SK-N-SH (cell line): ENCODE measurements around the gene KCNC3. TPM values are rescaled to one million over a fixed set of nuclear protein-coding genes. Genes with fewer than 3 reads are reported as not detected.

Source experiments
- CTCF ChIA-PET: fragments of 300-600, 350-600 bp; formaldehyde crosslinking; extraction: SDS; loops from one replicate; lab custom pipeline; 2021; lab: Yijun Ruan, JAX
- POLR2A ChIA-PET: fragments of 350-600 bp; sonication (Branson Sonifier 250); formaldehyde crosslinking; extraction: SDS; loops from one replicate; lab custom pipeline; 2020; ENCODE audit warnings: antibody characterized with exemption, inconsistent platforms; lab: Yijun Ruan, JAX
- DNase-seq: peaks from one replicate; pipeline ENCODE4 v3.0.0; 2012
- H2AFZ ChIP-seq: fragments of 200-600 bp; sonication (generic); 2 replicates; pipeline ENCODE4 v1.8.1; 2016; ENCODE audit warnings: antibody characterized with exemption, mild to moderate bottlenecking, low read depth
- H3F3A ChIP-seq: fragments of 200-600 bp; sonication (generic); replicated peaks from 2 replicates; pipeline ENCODE3; 2016; ENCODE audit warnings: antibody characterized with exemption, mild to moderate bottlenecking; ENCODE audit not compliant: insufficient read depth
- H3K27ac ChIP-seq, 2 experiments: fragments of 200-500 bp in 1 of 2; fragments of 200-600 bp in 1 of 2; sonication (Bioruptor generic) in 1 of 2; sonication (generic), shearing (Covaris generic) in 1 of 2; 2 replicates each; pipeline versions ENCODE4 v1.5.1 to v1.6.1; 2014 to 2016; ENCODE audit warnings: low read depth in 2 of 2, inconsistent platforms in 1 of 2, low read length in 1 of 2, mild to moderate bottlenecking in 1 of 2, mixed read lengths in 1 of 2
- H3K27me3 ChIP-seq: fragments of 200-600 bp; sonication (generic), shearing (Covaris generic); 2 replicates; pipeline ENCODE4 v1.6.1; 2016; ENCODE audit warnings: mixed run types; ENCODE audit not compliant: insufficient read depth
- H3K36me3 ChIP-seq, 2 experiments: fragments of 200-500 bp in 1 of 2; fragments of 200-600 bp in 1 of 2; sonication (Bioruptor generic) in 1 of 2; sonication (generic) in 1 of 2; replicated peaks in 1 of 2; 2 replicates each; pipeline versions ENCODE3 to v1.5.1; 2014 to 2016; ENCODE audit warnings: low read length in 1 of 2, mild to moderate bottlenecking in 1 of 2; ENCODE audit not compliant: insufficient read depth in 2 of 2, control insufficient read depth in 1 of 2
- H3K4me1 ChIP-seq, 2 experiments: fragments of 200-500 bp in 1 of 2; fragments of 200-600 bp in 1 of 2; sonication (Bioruptor generic) in 1 of 2; sonication (generic), shearing (Covaris generic) in 1 of 2; 2 replicates each; pipeline versions ENCODE4 v1.5.1 to v1.6.1; 2014 to 2016; ENCODE audit warnings: low read depth in 1 of 2, low read length in 1 of 2, mixed run types in 1 of 2; ENCODE audit not compliant: insufficient read depth in 2 of 2, control insufficient read depth in 1 of 2
- H3K4me2 ChIP-seq: fragments of 200-600 bp; sonication (generic), shearing (Covaris generic); 2 replicates; pipeline ENCODE4 v1.6.1; 2017; ENCODE audit warnings: mixed run types
- H3K4me3 ChIP-seq, 2 experiments: fragments of 200-500 bp in 1 of 2; fragments of 200-600 bp in 1 of 2; sonication (Bioruptor generic) in 1 of 2; sonication (generic), shearing (Covaris generic) in 1 of 2; 2 replicates each; pipeline versions ENCODE4 v1.5.1 to v1.8.1; 2014 to 2016; ENCODE audit warnings: low read depth in 2 of 2, inconsistent platforms in 1 of 2, low read length in 1 of 2, mild to moderate bottlenecking in 1 of 2, mixed read lengths in 1 of 2, moderate library complexity in 1 of 2
- H3K79me2 ChIP-seq: fragments of 200-600 bp; sonication (generic); 2 replicates; pipeline ENCODE4 v1.8.1; 2017; ENCODE audit warnings: mild to moderate bottlenecking; ENCODE audit not compliant: insufficient read depth
- H3K9ac ChIP-seq: fragments of 200-600 bp; sonication (generic); 2 replicates; pipeline ENCODE4 v1.6.1; 2017; ENCODE audit warnings: mixed run types
- H3K9me2 ChIP-seq: fragments of 200-600 bp; sonication (generic); 2 replicates; pipeline ENCODE4 v1.6.1; 2017; ENCODE audit warnings: mixed run types
- H3K9me3 ChIP-seq: fragments of 200-600 bp; sonication (generic); 2 replicates; pipeline ENCODE4 v1.6.1; 2017; ENCODE audit warnings: mixed run types, mild to moderate bottlenecking, moderate library complexity
- H4K20me1 ChIP-seq: fragments of 200-600 bp; sonication (generic); 2 replicates; pipeline ENCODE4 v1.6.1; 2017; ENCODE audit warnings: mild to moderate bottlenecking, mixed run types; ENCODE audit not compliant: insufficient read depth
- EZH2phosphoT487 ChIP-seq: fragments of 200-600 bp; sonication (generic); IDR thresholded peaks from 2 replicates; pipeline ENCODE4 v1.6.1; 2017; ENCODE audit warnings: low read depth, mixed run types, mild to moderate bottlenecking, antibody characterized with exemption, moderate library complexity, borderline replicate concordance
- FOSL2 ChIP-seq: IDR thresholded peaks from 2 replicates; pipeline ENCODE4 v1.4.0; 2012; ENCODE audit warnings: low read depth, mild to moderate bottlenecking, moderate library complexity, borderline replicate concordance
- IRF3 ChIP-seq: fragments of 150-350 bp; IDR thresholded peaks from 2 replicates; pipeline ENCODE4 v1.6.1; 2016; ENCODE audit warnings: mild to moderate bottlenecking, low read depth, low read length
- MEF2A ChIP-seq: IDR thresholded peaks from 2 replicates; pipeline ENCODE4 v1.4.0; 2012; ENCODE audit warnings: low read depth, borderline replicate concordance
- MXI1 ChIP-seq: IDR thresholded peaks from 2 replicates; pipeline ENCODE4 v1.6.1; 2012; ENCODE audit warnings: mild to moderate bottlenecking, low read depth, low read length, improper control_type of control experiment
- NFIC ChIP-seq: IDR thresholded peaks from 2 replicates; pipeline ENCODE4 v1.4.0; 2012; ENCODE audit warnings: borderline replicate concordance
- POLR2AphosphoS5 ChIP-seq: IDR thresholded peaks from 2 replicates; pipeline ENCODE4 v1.6.1; 2012; ENCODE audit warnings: low read depth, low read length
- RCOR1 ChIP-seq: fragments of 150-350 bp; IDR thresholded peaks from 2 replicates; pipeline ENCODE4 v1.6.1; 2017; ENCODE audit warnings: antibody characterized with exemption, low read length
- REST ChIP-seq: IDR thresholded peaks from 2 replicates; pipeline ENCODE4 v1.6.1; 2012; ENCODE audit warnings: mild to moderate bottlenecking, low read depth, low read length, moderate library complexity
- RFX5 ChIP-seq: IDR thresholded peaks from 2 replicates; pipeline ENCODE4 v1.6.1; 2012; ENCODE audit warnings: mild to moderate bottlenecking, improper control_type of control experiment, low read length
- RXRA ChIP-seq: IDR thresholded peaks from 2 replicates; pipeline ENCODE4 v1.4.0; 2012; ENCODE audit warnings: low read depth, mild to moderate bottlenecking, borderline replicate concordance
- TEAD4 ChIP-seq: IDR thresholded peaks from 2 replicates; pipeline ENCODE4 v1.4.0; 2012; ENCODE audit warnings: mild to moderate bottlenecking, borderline replicate concordance; ENCODE audit not compliant: insufficient read depth
- USF1 ChIP-seq: IDR thresholded peaks from 2 replicates; pipeline ENCODE4 v1.4.0; 2012; ENCODE audit warnings: low read depth, borderline replicate concordance
- YY1 ChIP-seq: IDR thresholded peaks from 2 replicates; pipeline ENCODE4 v1.4.0; 2012; ENCODE audit warnings: low read depth, mild to moderate bottlenecking
- whole genome bisulfite sequencing: methylation state at CpG from one replicate; pipeline ENCODE4 v1.1.6; 2017; ENCODE audit warnings: low lambda C conversion rate; 5-methylcytosine and 5-hydroxymethylcytosine counted together
- polyA plus RNA-seq, 3 experiments: library from polyadenylated mRNA; depleted of rRNA; stranded (reverse); fragments of >200 nt; gene quantifications; 2 replicates each; pipeline ENCODE4 v1.2.3, GENCODE V29; 2012
- TF ChIP-seq, protein P1 (sequence below): fragments of 150-350 bp; IDR thresholded peaks from 2 replicates; pipeline ENCODE4 v1.6.1; 2017; ENCODE audit warnings: antibody characterized with exemption, low read length, low read depth, borderline replicate concordance
- TF ChIP-seq, protein P2 (sequence below): fragments of 200-600 bp; sonication (generic); IDR thresholded peaks from 2 replicates; pipeline ENCODE4 v1.6.1; 2017; ENCODE audit warnings: antibody characterized with exemption, mild to moderate bottlenecking, moderate library complexity
- TF ChIP-seq, protein P3 (sequence below): IDR thresholded peaks from 2 replicates; pipeline ENCODE4; 2012

Gene KCNC3
- polyA plus RNA-seq, 1 of the 3 experiments (the other 2 are of a cell fraction), result 0.30 TPM

DNA sequence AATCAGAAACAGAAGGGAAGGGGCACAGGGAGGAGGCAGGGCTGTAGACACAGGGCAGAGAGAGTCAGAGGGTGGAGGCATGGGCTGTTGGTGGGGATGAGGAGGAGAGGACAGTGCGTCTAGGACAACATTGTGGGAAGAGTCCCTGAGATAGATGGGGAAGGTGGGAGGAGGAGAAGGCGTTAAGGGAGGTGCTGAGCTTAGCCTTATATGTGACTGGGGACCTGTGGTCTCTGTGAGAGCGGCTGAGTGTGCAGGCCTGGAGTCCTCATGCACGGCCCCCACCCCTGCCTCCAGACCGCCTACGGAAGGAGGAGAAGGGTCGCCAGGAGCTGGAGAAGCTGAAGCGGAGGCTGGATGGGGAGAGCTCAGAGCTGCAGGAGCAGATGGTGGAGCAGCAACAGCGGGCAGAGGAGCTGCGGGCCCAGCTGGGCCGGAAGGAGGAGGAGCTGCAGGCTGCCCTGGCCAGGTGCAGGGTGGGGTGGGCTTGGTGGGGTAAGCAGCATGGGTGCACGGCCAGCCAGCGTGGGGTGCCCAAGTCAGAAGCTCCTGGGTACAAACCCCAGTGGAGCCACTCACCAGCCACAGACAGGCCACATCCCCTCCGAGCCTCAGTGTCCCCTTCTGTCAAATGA, 56.8 kb downstream of the KCNC3 start (continued):
- TF ChIP-seq FOSL2 (no peak), YY1 (no peak), MEF2A (no peak), RCOR1 (no peak), RXRA (no peak)
- TF ChIP-seq, protein P1, sequence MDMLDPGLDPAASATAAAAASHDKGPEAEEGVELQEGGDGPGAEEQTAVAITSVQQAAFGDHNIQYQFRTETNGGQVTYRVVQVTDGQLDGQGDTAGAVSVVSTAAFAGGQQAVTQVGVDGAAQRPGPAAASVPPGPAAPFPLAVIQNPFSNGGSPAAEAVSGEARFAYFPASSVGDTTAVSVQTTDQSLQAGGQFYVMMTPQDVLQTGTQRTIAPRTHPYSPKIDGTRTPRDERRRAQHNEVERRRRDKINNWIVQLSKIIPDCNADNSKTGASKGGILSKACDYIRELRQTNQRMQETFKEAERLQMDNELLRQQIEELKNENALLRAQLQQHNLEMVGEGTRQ, result no peak

GRCh38 chr19:50269653-50270052, 59.5 kb downstream of the KCNC3 start:
- POLR2A ChIA-PET, result no interaction called here
- Histone ChIP-seq H3K9me2 (no peaks in the 10 kb centered on the region), H3K4me2 (no peak overlapping the region), H3K27ac (no peak overlapping the region)
- TF ChIP-seq, protein P2, sequence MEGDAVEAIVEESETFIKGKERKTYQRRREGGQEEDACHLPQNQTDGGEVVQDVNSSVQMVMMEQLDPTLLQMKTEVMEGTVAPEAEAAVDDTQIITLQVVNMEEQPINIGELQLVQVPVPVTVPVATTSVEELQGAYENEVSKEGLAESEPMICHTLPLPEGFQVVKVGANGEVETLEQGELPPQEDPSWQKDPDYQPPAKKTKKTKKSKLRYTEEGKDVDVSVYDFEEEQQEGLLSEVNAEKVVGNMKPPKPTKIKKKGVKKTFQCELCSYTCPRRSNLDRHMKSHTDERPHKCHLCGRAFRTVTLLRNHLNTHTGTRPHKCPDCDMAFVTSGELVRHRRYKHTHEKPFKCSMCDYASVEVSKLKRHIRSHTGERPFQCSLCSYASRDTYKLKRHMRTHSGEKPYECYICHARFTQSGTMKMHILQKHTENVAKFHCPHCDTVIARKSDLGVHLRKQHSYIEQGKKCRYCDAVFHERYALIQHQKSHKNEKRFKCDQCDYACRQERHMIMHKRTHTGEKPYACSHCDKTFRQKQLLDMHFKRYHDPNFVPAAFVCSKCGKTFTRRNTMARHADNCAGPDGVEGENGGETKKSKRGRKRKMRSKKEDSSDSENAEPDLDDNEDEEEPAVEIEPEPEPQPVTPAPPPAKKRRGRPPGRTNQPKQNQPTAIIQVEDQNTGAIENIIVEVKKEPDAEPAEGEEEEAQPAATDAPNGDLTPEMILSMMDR, result no peak
- no peak for TF ChIP-seq NFIC
- no peak for TF ChIP-seq TEAD4
- TF ChIP-seq, protein P3, sequence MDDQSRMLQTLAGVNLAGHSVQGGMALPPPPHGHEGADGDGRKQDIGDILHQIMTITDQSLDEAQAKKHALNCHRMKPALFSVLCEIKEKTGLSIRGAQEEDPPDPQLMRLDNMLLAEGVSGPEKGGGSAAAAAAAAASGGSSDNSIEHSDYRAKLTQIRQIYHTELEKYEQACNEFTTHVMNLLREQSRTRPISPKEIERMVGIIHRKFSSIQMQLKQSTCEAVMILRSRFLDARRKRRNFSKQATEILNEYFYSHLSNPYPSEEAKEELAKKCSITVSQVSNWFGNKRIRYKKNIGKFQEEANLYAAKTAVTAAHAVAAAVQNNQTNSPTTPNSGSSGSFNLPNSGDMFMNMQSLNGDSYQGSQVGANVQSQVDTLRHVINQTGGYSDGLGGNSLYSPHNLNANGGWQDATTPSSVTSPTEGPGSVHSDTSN, result no peak
- no peak for TF ChIP-seq RFX5
- no peak for TF ChIP-seq EZH2phosphoT487
- TF ChIP-seq YY1, result no peak
- no peak for TF ChIP-seq REST
- no peak for TF ChIP-seq USF1
- TF ChIP-seq MEF2A, result no peak
- no peak for TF ChIP-seq IRF3
- no peak for TF ChIP-seq POLR2AphosphoS5
- no peak for TF ChIP-seq MXI1
- TF ChIP-seq, all 33 proteins: peak for 0
- Histone ChIP-seq H3F3A (no peaks in the 10 kb centered on the region), H3K4me1 (no peaks in the 10 kb centered on the region), H3K4me3 (no peak overlapping the region), H3K36me3 (no peaks in the 10 kb centered on the region), H2AFZ (no peak overlapping the region), H3K79me2 (no peaks in the 10 kb centered on the region), H4K20me1 (no peaks in the 10 kb centered on the region), H3K9ac (no peak overlapping the region), H3K27me3 (peaks cover 82% of the 10 kb centered on the region), H3K9me3 (no peaks in the 10 kb centered on the region)
- DNase-seq, result no peak
- WGBS, result 5% methylated on average over 2 of the region's 2 CpGs
- CTCF ChIA-PET, result interaction anchor here (1.2 to 1.6 kb wide), 2 partner anchors 15 to 19 kb away, joined by 3 to 4 read pairs; no protein-coding TSS in a partner anchor
